GM18502 (cell line): ENCODE data around the gene FAM110A.
A peak's percentile ranks its signal among the peaks of the same experiment; 100 is the strongest.
"Not testable (repeated sequence)": the region's sequence is repeated elsewhere in the genome, so short reads cannot be mapped to it uniquely, and the experiment has no call there.

ENCODE experiments used
- ATAC-seq: cut with Tn5 transposase; IDR thresholded peaks from one replicate; pipeline ENCODE4 v1.9.1; 2021; ENCODE audit warnings: mild to moderate bottlenecking; ENCODE audit not compliant: unreplicated experiment, poor library complexity

FAM110A gene

GRCh38 chr20:833450-834150 lies at the start of gene FAM110A:
Gene FAM110A, plus strand, starts transcription at chr20:833715. Its CDS starts 11,090 bp downstream, at chr20:844805.
- peak; percentile 93 for ATAC-seq

- no peak for ATAC-seq
Observed at GRCh38 chr20:787825-788224, 45.7 kb upstream of the FAM110A start.

DNA sequence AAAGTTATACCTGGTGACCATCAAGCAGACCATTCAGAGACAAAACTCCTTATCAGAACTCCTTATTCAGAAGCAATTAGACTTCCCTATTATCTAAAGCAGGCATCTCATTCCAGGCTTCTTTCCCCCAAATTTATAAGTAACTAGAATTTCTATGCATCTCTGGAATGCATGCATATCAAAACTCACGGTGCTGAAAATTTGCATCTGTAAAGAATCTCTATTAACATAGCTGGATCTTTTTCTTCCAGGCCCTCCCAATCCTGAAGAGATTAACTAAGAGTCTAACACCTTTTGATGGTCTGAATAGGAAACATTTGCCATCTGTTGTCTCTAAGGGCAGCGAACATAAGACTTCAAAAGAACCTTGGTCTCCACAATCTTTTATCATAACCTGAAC lies 42.5 kb upstream of the FAM110A start:
- ATAC-seq = no peak

GRCh38 chr20:792248-792647 lies 41.3 kb upstream of the FAM110A start:
- ATAC-seq = no peak

GRCh38 chr20:796921-797320 lies 36.6 kb upstream of the FAM110A start:
- ATAC-seq = no peak

GRCh38 chr20:798746-799145 lies 34.8 kb upstream of the FAM110A start:
- not testable (repeated sequence) for ATAC-seq

- not testable (repeated sequence) for ATAC-seq
Observed at GRCh38 chr20:800026-800425, 33.5 kb upstream of the FAM110A start.

DNA sequence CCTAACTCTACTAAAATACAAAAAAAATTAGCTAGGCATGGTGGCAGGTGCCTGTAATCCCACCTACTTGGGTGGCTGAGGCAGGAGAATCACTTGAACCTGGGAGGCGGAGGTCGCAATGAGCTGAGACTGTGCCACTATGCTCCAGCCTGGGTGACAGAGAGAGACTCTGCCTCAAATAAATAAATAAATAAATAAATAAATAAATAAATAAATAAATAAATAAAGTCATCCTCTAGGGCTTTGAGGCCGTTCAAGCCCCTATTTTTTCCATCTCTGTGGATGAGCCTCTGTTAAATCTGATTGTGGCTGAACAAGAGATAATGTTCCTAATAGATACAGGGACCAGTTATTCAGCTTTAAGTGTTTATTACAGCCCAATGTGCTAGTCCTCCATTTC lies 31.8 kb upstream of the FAM110A start:
- ATAC-seq = no peak

GRCh38 chr20:805713-806112 lies 27.8 kb upstream of the FAM110A start:
- no peak for ATAC-seq

- ATAC-seq = not testable (repeated sequence)
Observed at GRCh38 chr20:811776-812434, 21.6 kb upstream of the FAM110A start.

DNA sequence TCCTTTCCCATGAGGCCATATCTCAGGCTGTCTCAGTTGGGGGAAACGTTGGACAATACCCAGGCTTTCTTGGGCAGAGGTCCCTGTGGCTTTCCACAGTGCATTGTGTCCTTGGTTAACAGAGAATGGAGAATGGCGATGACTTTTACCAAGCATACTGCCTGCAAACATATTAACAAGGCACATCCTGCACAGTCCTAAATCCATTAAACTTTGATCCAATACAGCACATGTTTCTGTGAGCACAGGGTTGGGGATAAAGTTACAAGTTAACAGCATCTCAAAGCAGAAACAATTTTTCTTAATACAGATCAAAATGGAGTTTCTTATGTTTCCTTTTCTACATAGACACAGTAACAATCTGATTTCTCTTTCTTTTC lies 21.1 kb upstream of the FAM110A start:
- ATAC-seq = not testable (repeated sequence)

- no peak for ATAC-seq
Observed at GRCh38 chr20:813390-813789, 20.1 kb upstream of the FAM110A start.

GRCh38 chr20:815226-815625 lies 18.3 kb upstream of the FAM110A start:
- no peak for ATAC-seq

- no peak for ATAC-seq
Observed at GRCh38 chr20:815914-816606, 17.5 kb upstream of the FAM110A start.

- ATAC-seq = no peak
Observed at GRCh38 chr20:818001-818664, 15.4 kb upstream of the FAM110A start.

- no peak for ATAC-seq
Observed at GRCh38 chr20:819680-820322, 13.7 kb upstream of the FAM110A start.

DNA sequence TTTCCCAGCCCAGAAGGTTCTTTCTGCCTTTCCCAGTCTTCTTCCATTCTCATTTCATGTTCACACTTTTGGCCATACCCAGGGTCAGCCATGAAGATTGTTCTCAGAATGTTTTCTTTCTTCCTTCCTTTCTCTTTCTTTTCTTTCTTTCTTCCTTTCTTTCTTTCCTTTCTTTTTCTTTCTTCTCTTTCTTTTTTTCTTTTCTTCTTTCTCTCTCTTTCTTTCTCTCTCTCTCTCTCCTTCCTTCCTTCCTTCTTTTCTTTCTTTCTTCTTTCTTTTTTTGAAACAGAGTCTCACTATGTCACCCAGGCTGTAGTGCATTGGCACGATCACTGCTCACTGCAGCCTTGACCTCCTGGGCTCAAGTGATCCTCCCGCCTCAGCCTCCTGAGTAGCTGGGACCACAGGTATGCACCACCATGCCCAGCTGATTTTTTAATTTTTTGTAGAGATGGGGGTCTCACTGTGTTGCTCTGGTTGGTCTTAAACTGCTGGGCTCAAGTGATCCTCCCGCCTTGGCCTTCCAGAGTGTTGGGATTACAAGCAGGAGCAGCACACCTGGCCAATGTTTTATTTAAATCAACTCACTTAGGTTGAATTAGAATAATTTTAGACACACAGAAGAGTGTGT lies 13.1 kb upstream of the FAM110A start:
- ATAC-seq = no peak

DNA sequence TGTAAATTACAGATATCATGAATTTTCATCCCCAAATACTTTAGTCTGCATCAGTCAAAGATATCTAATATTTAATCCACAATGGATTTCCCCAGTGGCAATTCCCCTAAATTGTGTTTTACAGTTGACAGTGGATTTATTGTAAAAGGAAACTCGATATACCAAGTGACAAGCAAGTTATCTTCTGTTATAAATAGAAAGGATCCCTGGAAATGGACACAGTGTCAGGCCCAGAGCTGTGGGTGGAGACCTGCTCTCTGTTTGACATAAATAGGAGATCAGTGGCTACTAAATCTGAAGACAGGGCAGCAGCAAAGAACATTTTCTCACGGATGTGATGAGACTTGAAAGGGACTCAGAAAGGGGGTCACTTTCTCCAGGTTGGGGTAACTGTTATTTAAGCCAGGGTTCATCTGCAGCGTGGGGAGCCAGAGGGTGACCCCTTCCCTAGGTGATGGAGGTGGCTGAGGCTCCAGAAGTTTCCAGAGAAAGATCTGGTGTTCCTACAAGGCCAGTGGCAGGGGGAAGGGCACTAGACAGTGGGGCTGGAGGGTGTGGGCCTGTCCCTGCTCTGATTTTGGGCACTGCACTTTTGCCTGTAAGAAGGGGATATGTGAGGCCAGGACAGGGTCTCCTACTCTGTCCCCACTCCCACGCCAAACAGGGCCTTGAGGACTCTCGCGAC lies 12.3 kb upstream of the FAM110A start:
- ATAC-seq = no peak

- ATAC-seq = no peak
Observed at GRCh38 chr20:821731-822065, 11.8 kb upstream of the FAM110A start.
